Measurements from ENCODE around the gene EBI3. TPM values are rescaled to one million over a fixed set of nuclear protein-coding genes. Genes with fewer than 3 reads are reported as not detected.

The EBI3 gene
- total RNA-seq, 1 experiment from 2014 or later: 1.4 TPM

DNA sequence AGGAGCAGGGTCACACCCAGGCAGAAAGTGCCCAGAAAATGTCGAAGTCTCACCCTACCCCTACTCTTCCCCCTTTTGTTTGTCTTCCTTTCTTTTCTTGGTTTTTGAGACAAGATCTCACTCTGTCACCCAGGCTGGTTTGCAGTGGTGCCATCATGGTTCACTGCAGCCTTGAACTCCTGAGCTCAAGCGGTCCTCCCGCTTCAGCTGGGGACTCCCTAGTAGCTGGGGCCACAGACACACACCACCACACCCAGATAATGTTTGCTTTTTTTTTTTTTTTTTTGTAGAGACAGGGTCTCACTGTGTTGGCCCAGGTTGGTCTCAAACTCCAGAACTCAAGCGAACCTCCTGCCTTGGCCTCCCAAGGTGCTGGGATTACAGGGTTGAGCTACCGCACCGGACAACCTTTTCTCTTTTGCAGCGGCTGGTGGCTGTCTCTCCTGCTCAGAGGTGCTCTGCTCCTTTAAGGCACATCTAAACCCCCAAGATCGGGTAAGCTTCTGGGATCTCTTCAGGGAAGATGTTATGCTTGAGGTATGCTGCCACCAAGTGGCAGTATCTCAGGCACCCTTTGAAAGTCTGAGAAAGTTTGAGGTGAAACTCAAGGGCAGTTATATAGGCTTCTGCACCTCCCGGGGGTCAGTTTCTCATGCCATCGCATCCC lies 22.4 kb upstream of the EBI3 start:
- Mint-ChIP-seq H3K4me1 (peaks cover 6 to 16% of the 10 kb centered on the region in 2 experiments), H3K9me3 (no peaks in the 10 kb centered on the region), H3K36me3 (ENCODE audit: insufficient read depth in 1 of 3, low read depth in 3 of 3) (no peaks in the 10 kb centered on the region; a peak in 2 of 7 replicates), H3K4me3 (no peak overlapping the region), H3K27me3 (ENCODE audit: low read depth) (peaks cover 3% of the 10 kb centered on the region), H3K27ac (peak overlapping the region in 1 of 3 experiments; percentile 68; a peak in 2 of 7 replicates)
- Histone ChIP-seq H4K5ac (ENCODE audit: insufficient read length, low read depth, low read length) (no peak overlapping the region), H3K27me3 (ENCODE audit: insufficient read depth, low read length) (no peaks in the 10 kb centered on the region), H3K4me1 (ENCODE audit: insufficient read depth, low read length) (no peaks in the 10 kb centered on the region), H4K8ac (replicated peaks; ENCODE audit: insufficient read length, low read depth, low read length) (no peak overlapping the region), H3K9ac (ENCODE audit: extremely low read depth, insufficient read length, low read length) (no peak overlapping the region), H3K23ac (ENCODE audit: insufficient read length, low read depth, low read length) (no peak overlapping the region), H4K91ac (ENCODE audit: insufficient read length, low read depth, low read length) (no peak overlapping the region), H3K56ac (ENCODE audit: insufficient read length, low read depth, low read length) (no peak overlapping the region), H3K79me1 (ENCODE audit: insufficient read depth, low read depth, low read length, poor library complexity, severe bottlenecking) (no peaks in the 10 kb centered on the region), H3K18ac (ENCODE audit: insufficient read length, low read depth, low read length) (no peak overlapping the region), H2AFZ (ENCODE audit: low read length) (no peak overlapping the region), H2BK5ac (ENCODE audit: insufficient read length, low read length) (no peak overlapping the region), H3K14ac (ENCODE audit: insufficient read depth, low read length) (no peak overlapping the region), H2AK5ac (ENCODE audit: insufficient read length, low read length) (no peak overlapping the region), H3K23me2 (ENCODE audit: insufficient read length, low read depth, low read length, poor library complexity, severe bottlenecking) (no peaks in the 10 kb centered on the region), H3K4ac (ENCODE audit: low read depth, low read length) (no peak overlapping the region), H4K20me1 (ENCODE audit: control insufficient read depth, insufficient read depth, insufficient read length) (no peaks in the 10 kb centered on the region), H2BK20ac (ENCODE audit: low read depth, low read length, poor library complexity, severe bottlenecking) (no peak overlapping the region), H2BK12ac (ENCODE audit: insufficient read length, low read depth, low read length) (no peak overlapping the region), H3K79me2 (ENCODE audit: insufficient read depth, low read length) (no peaks in the 10 kb centered on the region), H2BK120ac (ENCODE audit: low read depth, low read length, poor library complexity, severe bottlenecking) (no peak overlapping the region), H3T11ph (ENCODE audit: low read length) (no peak overlapping the region), H3K9me3 (ENCODE audit: control insufficient read depth, low read depth, low read length) (no peaks in the 10 kb centered on the region), H3K4me2 (ENCODE audit: insufficient read depth, insufficient read length, low read length) (no peak overlapping the region), H3K27ac (ENCODE audit: insufficient read length, low read depth, low read length) (no peak overlapping the region), H2BK15ac (ENCODE audit: low read depth, low read length) (no peak overlapping the region)
- TF ChIP-seq, protein P1, sequence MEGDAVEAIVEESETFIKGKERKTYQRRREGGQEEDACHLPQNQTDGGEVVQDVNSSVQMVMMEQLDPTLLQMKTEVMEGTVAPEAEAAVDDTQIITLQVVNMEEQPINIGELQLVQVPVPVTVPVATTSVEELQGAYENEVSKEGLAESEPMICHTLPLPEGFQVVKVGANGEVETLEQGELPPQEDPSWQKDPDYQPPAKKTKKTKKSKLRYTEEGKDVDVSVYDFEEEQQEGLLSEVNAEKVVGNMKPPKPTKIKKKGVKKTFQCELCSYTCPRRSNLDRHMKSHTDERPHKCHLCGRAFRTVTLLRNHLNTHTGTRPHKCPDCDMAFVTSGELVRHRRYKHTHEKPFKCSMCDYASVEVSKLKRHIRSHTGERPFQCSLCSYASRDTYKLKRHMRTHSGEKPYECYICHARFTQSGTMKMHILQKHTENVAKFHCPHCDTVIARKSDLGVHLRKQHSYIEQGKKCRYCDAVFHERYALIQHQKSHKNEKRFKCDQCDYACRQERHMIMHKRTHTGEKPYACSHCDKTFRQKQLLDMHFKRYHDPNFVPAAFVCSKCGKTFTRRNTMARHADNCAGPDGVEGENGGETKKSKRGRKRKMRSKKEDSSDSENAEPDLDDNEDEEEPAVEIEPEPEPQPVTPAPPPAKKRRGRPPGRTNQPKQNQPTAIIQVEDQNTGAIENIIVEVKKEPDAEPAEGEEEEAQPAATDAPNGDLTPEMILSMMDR (conservative IDR thresholded peaks at IDR 0.05): peak; percentile 44; the same call in 2 of the 3 replicates
- DNase-seq: no peak
- WGBS (ENCODE audit: extremely low coverage, insufficient read length, low lambda C conversion rate): no CpG with 5 or more reads among the region's 10 CpGs
